NCI-H524 treated with DMSO at 0.1 percent for 48 hours (cell line): ENCODE data around the gene DEFB121.
"Not testable (repeated sequence)": the region's sequence is repeated elsewhere in the genome, so short reads cannot be mapped to it uniquely, and the experiment has no call there.

Experiments
- DNase-seq: peaks from one replicate; lab custom pipeline; 2025; lab: John Stamatoyannopoulos, UW

Gene DEFB121, protein sequence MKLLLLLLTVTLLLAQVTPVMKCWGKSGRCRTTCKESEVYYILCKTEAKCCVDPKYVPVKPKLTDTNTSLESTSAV

DNA sequence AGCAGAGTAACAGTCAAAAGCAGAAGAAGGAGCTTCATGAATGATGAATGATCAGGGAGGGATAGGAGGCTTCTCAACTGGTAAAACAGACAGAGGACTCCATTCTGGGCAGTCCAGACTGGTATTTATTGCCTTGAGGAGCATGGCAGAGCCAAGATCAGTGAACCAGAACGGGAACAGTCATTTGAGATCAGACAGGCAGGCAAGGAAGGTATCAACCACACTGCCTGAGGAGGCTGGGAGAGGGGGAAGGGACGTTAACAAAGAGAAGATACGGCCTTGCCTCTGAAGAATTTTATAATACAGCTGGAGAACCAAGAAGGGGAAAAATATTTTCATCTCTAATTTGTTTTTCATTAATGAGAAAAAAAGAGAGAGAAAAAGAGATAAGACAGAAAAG is at the start of gene DEFB121:
DEFB121 (minus strand) TSS at position 101 of the 400 bp plus-strand sequence; CDS start at position 38, 63 bp downstream.
- no peak for DNase-seq

- DNase-seq, result no peak
Observed at GRCh38 chr20:31454361-31454760, 48.3 kb upstream of the DEFB121 start.

DNA sequence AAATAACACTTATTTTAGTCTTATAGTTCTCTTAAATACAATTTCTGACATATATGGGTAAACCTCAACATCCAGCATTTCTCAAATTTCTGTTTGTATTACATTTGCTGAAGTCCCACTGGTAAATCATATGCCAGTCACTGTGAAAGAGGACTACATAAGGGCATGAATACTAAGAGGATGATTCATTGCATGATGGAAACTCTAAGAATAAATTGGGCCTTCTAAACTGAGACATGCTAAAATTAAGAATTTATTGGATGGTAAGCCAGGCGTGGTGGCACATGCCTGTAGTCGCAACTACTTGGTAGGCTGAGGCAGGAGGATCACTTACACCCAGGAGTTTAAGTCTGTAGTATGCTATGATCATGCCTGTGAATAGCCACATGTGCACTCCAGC is 46.6 kb upstream of the DEFB121 start:
- DNase-seq, result no peak

DNA sequence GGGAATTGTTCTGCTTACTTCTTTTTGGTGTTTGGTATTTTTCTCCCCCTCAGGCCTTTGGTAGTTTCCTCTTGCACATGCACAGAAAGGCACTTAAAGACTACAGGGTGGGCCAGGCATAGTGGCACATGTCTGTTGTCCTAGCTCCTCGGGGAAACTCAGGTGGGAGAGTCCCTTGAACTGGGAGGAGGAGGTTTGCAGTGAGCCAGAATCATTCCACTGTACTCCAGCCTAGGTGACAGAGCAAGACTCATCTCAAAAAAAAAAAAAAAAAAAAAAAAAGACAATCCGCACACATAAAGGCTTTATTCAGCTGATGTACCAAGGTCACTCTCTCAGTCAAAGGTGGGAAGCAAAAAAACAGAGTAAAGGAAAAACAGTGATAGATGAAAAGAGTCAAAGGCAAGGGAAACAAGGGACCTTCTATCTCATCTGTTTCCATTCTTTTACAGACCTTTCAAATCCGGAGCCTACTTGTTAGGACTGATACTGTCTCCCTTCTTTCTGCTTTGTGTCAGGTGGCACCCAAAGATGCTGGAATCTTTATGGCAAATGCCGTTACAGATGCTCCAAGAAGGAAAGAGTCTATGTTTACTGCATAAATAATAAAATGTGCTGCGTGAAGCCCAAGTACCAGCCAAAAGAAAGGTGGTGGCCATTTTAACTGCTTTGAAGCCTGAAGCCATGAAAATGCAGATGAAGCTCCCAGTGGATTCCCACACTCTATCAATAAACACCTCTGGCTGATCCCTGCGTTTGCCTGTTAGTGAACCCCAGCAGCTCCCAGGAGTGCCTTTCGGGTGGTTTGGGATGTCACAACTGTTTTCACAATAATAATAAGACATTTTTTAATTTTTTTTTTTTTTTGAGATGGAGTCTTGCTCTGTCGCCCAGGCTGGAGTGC is 43.7 kb upstream of the DEFB121 start:
- no peak for DNase-seq

- DNase-seq, result no peak
Observed at GRCh38 chr20:31446084-31446819, 40.2 kb upstream of the DEFB121 start.

- no peak for DNase-seq
Observed at GRCh38 chr20:31440012-31440659, 34.1 kb upstream of the DEFB121 start, which contains the start of gene DEFB123. Gene DEFB123 (plus strand): TSS chr20:31440632. CDS start chr20:31440699, 67 bp downstream.

DNA sequence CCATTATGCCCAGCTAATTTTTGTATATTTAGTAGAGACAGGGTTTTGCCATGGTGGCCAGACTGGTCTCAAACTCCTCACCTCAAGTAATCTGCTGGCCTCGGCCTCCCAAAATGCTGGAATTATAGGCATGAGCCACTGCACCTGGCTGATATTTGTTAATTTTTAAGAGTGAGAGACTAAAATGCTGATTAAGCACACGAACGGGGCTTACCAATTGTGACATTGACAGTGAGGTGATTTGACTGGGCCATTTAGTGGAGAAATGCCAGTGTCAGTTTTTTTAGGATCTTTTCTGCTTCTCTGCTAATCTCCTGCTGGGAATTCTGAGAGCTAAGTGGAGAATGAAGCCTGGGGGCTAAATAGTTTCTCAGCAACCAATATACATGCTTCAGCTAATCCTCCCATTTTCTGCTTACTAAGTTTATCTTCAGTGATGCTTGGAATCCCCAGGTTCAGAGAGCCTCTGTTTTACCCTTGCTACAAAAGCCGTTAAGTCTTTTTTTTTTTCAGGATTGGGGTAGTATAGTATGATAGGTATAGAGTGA is 24.6 kb upstream of the DEFB121 start:
- DNase-seq, result no peak

DNA sequence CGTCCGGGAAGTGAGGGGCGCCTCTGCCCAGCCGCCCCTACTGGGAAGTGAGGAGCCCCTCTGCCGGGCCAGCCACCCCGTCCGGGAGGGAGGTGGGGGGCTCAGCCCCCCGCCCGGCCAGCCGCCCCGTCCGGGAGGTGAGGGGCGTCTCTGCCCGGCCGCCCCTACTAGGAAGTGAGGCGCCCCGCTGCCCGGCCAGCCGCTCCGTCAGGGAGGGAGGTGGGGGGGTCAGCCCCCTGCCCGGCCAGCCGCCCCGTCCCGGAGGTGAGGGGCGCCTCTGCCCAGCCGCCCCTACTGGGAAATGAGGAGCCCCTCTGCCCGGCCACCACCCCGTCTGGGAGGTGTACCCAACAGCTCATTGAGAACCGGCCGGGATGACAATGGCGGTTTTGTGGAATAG is 21.6 kb upstream of the DEFB121 start:
- DNase-seq, result not testable (repeated sequence)

DNA sequence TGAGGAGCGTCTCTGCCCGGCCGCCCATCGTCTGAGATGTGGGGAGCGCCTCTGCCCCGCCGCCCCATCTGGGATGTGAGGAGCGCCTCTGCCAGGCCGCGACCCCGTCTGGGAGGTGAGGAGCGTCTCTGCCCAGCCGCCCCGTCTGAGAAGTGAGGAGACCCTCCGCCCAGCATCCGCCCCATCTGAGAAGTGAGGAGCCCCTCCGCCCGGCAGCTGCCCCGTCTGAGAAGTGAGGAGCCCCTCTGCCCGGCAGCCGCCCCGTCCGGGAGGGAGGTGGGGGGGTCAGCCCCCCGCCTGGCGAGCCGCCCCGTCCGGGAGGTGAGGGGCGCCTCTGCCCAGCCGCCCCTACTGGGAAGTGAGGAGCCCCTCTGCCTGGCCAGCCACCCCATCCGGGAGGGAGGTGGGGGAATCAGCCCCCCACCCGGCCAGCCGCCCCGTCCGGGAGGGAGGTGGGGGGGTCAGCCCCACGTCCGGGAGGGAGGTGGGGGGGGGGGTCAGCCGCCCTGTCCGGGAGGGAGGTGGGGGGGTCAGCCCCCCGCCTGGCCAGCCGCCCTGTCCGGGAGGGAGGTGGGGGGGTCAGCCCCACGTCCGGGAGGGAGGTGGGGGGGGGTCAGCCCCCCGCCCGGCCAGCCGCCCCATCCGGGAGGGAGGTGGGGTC is 21.0 kb upstream of the DEFB121 start:
- DNase-seq, result not testable (repeated sequence)

GRCh38 chr20:31425797-31426196 is 19.8 kb upstream of the DEFB121 start:
- DNase-seq, result no peak

DNA sequence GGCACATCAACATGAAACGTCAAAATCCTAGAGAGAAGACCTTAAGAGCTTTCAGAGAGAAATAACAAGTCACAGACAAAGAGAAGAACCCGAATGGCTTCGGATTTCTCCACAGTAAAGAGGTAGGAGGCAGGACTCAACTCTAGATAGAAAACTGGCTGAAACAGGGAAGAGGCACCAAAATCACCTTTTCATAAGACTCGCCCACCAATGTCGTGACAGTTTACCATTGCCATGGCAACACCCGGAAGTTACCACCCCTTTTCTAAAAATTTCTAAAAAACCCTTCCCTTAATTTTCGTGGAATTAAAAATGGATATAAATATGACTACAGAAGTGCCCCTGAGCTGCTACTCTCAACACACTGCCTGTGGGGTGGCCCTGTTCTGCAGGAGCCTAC is 12.3 kb upstream of the DEFB121 start:
- no peak for DNase-seq

GRCh38 chr20:31415653-31416052 is 9.6 kb upstream of the DEFB121 start:
- no peak for DNase-seq

DNA sequence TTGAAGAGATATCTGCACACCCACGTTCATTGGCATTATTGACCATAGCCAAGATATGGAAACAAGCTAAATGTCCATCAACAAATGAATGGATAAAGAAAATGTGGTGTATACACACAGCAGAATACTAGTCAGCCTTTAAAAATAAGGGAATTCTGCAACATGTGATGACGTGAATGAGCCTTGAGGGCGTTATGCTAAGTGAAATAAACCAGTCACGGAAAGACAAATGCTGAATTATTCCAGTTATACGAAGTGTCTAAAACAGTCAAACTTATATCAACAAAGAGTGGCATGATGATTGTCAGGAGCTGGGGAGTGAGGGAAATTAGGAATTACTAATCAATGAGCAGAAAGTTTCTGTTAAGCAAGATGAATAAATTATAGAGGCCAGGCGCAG is 8.4 kb upstream of the DEFB121 start:
- DNase-seq, result no peak

GRCh38 chr20:31410011-31410410 is 4.0 kb upstream of the DEFB121 start:
- DNase-seq, result no peak

GRCh38 chr20:31403886-31404285 is 2.1 kb downstream of the DEFB121 start:
- DNase-seq, result no peak

GRCh38 chr20:31394900-31395299 is 11.1 kb downstream of the DEFB121 start:
- DNase-seq, result no peak

DNA sequence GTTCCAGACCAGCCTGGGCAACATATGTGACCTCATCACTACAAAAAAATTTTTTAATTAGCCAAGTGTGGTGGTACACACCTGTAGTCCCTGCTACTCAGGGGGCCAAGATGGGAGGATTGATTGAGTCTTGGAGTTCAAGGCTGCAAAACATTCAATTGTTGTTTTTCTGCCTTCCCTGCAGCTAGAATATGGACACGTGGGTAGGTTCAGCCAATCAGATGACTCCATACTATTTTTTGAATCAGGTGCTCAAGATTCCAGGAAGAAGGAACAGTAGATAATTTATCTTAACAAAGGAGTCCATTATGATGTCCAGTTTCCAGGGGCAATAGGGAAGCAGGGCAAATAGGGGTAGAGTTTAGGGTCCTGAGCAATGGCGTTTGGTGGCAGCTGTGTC is 13.2 kb downstream of the DEFB121 start:
- DNase-seq, result no peak

DNA sequence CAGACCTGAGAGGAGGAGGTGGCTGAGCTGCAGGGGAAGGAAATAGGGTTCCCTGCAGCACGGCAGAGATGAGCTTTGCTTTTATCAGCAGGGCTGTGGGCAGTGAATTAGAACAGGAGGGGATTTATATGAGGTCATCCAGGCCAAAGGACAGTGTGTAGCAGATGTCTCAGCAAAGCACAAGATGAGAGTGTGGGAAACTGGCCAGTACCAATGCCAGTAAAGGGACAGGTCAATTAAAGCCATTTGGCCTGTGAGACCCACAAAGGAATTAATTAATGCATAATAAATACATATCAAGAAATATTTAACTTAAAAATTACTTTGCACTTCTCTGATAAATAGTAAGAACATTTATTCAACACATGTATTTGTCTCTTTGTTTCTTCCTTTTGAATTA is 15.5 kb downstream of the DEFB121 start, which contains the start of gene DEFB119:
DEFB119 (minus strand) TSS at position 101 of the 400 bp plus-strand sequence. CDS start 107 bp downstream, outside the sequence.
- DNase-seq, result no peak

DNA sequence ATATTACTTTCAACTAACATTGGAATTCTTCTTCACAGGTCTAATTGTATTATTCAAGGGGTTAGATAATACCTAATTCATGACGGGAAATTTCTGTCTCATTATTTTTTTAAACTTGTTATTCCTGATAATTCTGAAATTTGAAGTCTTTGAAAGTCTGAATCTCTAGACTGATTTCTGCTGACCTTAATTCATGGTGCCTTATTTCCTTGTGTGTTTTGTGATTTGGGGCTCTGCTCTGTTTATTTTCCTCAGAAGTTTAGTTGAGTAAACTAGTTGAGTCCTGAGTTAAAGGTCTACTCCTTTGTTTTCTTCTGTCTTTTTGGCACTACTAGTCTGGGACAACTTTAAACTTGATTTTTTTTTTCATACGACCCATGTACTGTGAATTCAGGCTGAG is 31.7 kb downstream of the DEFB121 start:
- no peak for DNase-seq

- DNase-seq, result no peak
Observed at GRCh38 chr20:31368301-31368700, 37.7 kb downstream of the DEFB121 start, which contains the start of gene DEFB118. Gene DEFB118 (plus strand): TSS chr20:31368601. CDS start chr20:31368651, 50 bp downstream.

DNA sequence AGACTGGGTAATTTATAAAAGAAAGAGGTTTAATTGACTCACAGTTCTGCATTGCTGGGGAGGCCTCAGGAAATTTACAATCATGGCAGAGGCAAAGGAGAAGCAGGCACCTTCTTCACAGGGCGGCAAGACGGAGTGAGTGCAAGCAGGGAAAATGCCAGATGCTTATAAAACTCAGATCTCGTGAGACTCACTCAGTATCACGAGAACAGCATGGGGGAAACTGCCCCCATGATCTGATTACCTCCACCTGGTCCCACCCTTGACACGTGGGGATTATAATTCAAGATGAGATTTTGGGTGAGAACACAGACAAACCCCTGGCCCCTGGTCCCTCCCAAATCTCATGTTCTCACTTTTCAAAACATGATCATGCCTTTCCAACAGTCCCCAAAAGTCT is 41.7 kb downstream of the DEFB121 start:
- DNase-seq, result not testable (repeated sequence)
